DND-41 (cell line): Measurements from ENCODE around the gene UNC79.

ENCODE experiments used
- ATAC-seq: fragments of 200-7000 bp; cut with Tn5 transposase; 3 replicates; pipeline ENCODE4 v1.9.1; 2021; ENCODE audit warnings: low read depth; ENCODE audit not compliant: insufficient read depth
- DNase-seq: peaks from one replicate; pipeline ENCODE4 v3.0.0-alpha.2; 2020
- H2AFZ ChIP-seq: 2 replicates; pipeline ENCODE4 v1.6.0; 2012; ENCODE audit warnings: low read depth, low read length
- H3K27ac ChIP-seq: 2 replicates; pipeline ENCODE4 v1.5.1; 2012; ENCODE audit warnings: low read length, inconsistent platforms
- H3K27me3 ChIP-seq: fragments of 200-600 bp; sonication (generic); 2 replicates; pipeline ENCODE4 v1.6.0; 2012; ENCODE audit warnings: low read length, mild to moderate bottlenecking, inconsistent platforms; ENCODE audit not compliant: insufficient read depth, poor library complexity
- H3K36me3 ChIP-seq: 2 replicates; pipeline ENCODE4 v1.5.1; 2012; ENCODE audit warnings: low read length, inconsistent platforms; ENCODE audit not compliant: insufficient read depth
- H3K4me1 ChIP-seq: 2 replicates; pipeline ENCODE4 v1.5.1; 2012; ENCODE audit warnings: mild to moderate bottlenecking, low read length; ENCODE audit not compliant: insufficient read depth
- H3K4me2 ChIP-seq: 2 replicates; pipeline ENCODE4 v1.6.0; 2012; ENCODE audit warnings: mild to moderate bottlenecking, moderate library complexity, low read length, inconsistent platforms; ENCODE audit not compliant: insufficient read depth
- H3K4me3 ChIP-seq, 2 experiments: fragments of 200-600 bp in 1 of 2; shearing (Covaris generic) in 1 of 2; 2 replicates each; pipeline ENCODE4 v1.5.1; 2012 to 2016; ENCODE audit warnings: inconsistent platforms in 2 of 2, low read length in 2 of 2, mild to moderate bottlenecking in 2 of 2, low read depth in 1 of 2, moderate library complexity in 1 of 2
- H3K79me2 ChIP-seq: 2 replicates; pipeline ENCODE4 v1.6.0; 2012; ENCODE audit warnings: low read length, inconsistent platforms; ENCODE audit not compliant: insufficient read depth
- H3K9ac ChIP-seq: 2 replicates; pipeline ENCODE4 v1.6.0; 2012; ENCODE audit warnings: low read depth, mild to moderate bottlenecking, inconsistent platforms, low read length, moderate library complexity
- H3K9me3 ChIP-seq: 2 replicates; pipeline ENCODE4 v1.5.1; 2012; ENCODE audit warnings: low read length, moderate library complexity, mild to moderate bottlenecking, inconsistent platforms; ENCODE audit not compliant: insufficient read depth, severe bottlenecking
- H4K20me1 ChIP-seq: 2 replicates; pipeline ENCODE4 v1.6.0; 2012; ENCODE audit warnings: low read length; ENCODE audit not compliant: insufficient read depth
- EZH2 ChIP-seq: IDR thresholded peaks from 3 replicates; pipeline ENCODE4 v1.6.1; 2012; ENCODE audit warnings: borderline replicate concordance, low read depth, mild to moderate bottlenecking, moderate library complexity, low read length, inconsistent platforms; ENCODE audit not compliant: severe bottlenecking
- TF ChIP-seq, protein P1 (sequence below): IDR thresholded peaks from 2 replicates; pipeline ENCODE4 v1.5.1; 2012; ENCODE audit warnings: borderline replicate concordance, low read length, moderate library complexity, mild to moderate bottlenecking; ENCODE audit not compliant: poor library complexity, severe bottlenecking; ENCODE audit errors: extremely low read depth

The UNC79 gene

DNA sequence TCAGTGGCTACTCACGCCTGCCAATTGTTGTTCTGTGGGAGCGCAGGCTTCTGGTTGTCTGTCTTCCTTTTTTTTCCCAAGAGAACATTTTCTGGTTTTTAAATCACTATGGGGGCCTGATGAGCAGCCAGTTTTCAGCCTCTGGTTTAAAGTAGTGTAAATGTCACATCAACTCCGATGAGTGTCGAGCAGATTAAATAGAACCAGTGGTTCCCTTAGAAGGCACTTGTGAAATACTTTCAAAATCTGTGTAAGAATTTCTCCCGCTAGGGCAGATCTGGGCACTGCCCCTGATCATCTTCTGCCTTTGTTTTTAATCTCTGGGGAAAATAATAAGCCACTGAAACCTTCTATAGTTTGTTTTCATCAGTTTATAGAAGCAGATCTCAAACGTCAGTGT lies 227.1 kb downstream of the UNC79 start:
- no peak overlapping the region for H3K4me3 ChIP-seq
- H3K27me3 ChIP-seq = no peaks in the 10 kb centered on the region
- no peak overlapping the region for H3K4me2 ChIP-seq
- no peak overlapping the region for H3K27ac ChIP-seq
- no peak for ATAC-seq
- H4K20me1 ChIP-seq = no peaks in the 10 kb centered on the region
- no peaks in the 10 kb centered on the region for H3K36me3 ChIP-seq
- no peaks in the 10 kb centered on the region for H3K79me2 ChIP-seq
- DNase-seq = no peak
- H3K4me1 ChIP-seq = no peaks in the 10 kb centered on the region
- H3K9me3 ChIP-seq = no peaks in the 10 kb centered on the region
- H2AFZ ChIP-seq = no peak overlapping the region
- no peak overlapping the region for H3K9ac ChIP-seq
- no peak for TF ChIP-seq EZH2
- TF ChIP-seq, protein P1, sequence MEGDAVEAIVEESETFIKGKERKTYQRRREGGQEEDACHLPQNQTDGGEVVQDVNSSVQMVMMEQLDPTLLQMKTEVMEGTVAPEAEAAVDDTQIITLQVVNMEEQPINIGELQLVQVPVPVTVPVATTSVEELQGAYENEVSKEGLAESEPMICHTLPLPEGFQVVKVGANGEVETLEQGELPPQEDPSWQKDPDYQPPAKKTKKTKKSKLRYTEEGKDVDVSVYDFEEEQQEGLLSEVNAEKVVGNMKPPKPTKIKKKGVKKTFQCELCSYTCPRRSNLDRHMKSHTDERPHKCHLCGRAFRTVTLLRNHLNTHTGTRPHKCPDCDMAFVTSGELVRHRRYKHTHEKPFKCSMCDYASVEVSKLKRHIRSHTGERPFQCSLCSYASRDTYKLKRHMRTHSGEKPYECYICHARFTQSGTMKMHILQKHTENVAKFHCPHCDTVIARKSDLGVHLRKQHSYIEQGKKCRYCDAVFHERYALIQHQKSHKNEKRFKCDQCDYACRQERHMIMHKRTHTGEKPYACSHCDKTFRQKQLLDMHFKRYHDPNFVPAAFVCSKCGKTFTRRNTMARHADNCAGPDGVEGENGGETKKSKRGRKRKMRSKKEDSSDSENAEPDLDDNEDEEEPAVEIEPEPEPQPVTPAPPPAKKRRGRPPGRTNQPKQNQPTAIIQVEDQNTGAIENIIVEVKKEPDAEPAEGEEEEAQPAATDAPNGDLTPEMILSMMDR = no peak

DNA sequence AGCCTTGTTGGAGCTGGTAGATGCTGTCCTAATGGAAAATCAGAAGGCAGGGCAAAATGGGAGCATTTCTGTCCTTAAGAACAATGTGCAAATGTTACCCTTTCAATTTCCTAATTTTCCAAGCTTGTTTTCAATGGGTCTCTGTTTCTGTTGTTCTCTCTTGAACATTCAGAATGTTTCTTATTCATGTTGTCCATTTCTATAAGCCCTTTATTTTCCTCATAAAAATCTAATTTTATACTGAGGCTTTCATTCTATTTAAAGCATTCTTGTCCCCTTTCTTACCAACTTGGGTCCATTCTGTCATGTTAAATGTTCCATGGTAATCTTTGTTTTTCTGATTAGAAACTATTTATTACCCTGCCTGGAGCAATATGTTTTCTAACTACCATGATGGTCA lies 232.6 kb downstream of the UNC79 start:
- Histone ChIP-seq H3K36me3 (no peaks in the 10 kb centered on the region), H3K4me2 (no peak overlapping the region), H4K20me1 (no peaks in the 10 kb centered on the region), H3K9me3 (peaks cover 22% of the 10 kb centered on the region), H3K4me1 (no peaks in the 10 kb centered on the region), H2AFZ (no peak overlapping the region), H3K9ac (no peak overlapping the region), H3K27me3 (no peaks in the 10 kb centered on the region), H3K79me2 (no peaks in the 10 kb centered on the region), H3K27ac (no peak overlapping the region), H3K4me3 (no peak overlapping the region)
- no peak for TF ChIP-seq EZH2
- TF ChIP-seq, protein P1 = no peak
- no peak for ATAC-seq
- DNase-seq = no peak

DNA sequence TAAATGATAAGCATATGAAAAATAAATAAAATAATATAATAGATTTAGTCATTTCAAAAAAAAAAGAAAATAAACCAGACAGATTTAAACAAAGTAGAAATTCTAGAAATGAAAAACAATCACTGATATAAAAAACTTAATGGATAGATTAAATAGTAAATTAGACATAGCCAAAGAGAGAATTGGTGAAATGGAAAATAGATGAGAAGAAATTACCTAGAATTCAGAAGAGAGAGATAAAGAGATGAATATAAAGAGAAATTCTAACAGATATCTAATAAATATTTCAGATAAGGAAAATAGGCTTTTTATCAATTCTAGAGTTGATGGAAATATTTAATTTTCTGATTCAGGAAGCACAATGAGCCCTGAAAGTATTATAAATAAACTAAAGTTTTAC lies 234.4 kb downstream of the UNC79 start:
- DNase-seq (no peak), ATAC-seq (no peak)
- Histone ChIP-seq H3K4me2 (no peak overlapping the region), H3K36me3 (no peaks in the 10 kb centered on the region), H3K4me3 (no peak overlapping the region), H3K4me1 (no peaks in the 10 kb centered on the region), H3K27ac (no peak overlapping the region), H2AFZ (no peak overlapping the region), H3K79me2 (no peaks in the 10 kb centered on the region), H4K20me1 (no peaks in the 10 kb centered on the region), H3K9me3 (peaks cover 22% of the 10 kb centered on the region), H3K27me3 (no peaks in the 10 kb centered on the region), H3K9ac (no peak overlapping the region)
- TF ChIP-seq, protein P1 = no peak
- TF ChIP-seq EZH2 = no peak

DNA sequence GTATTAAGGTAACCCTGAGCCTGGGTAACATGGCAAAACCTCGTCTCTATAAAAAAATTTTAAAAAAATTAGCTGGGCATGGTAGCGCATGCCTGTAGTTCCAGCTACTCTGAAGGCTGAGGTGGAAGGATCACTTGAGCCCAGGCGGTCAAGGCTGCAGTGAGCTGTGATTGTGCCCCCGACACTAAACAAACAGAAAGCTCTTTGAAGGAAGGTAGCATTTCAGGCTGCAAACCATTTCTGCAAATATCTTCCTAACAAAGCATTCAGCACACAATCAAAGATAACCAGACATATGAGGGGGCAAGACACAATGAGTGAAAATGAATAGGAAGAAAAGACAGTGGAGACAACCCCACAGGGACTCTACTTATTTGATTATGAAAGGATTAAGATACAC lies 238.9 kb downstream of the UNC79 start:
- ATAC-seq = no peak
- Histone ChIP-seq H3K4me3 (no peak overlapping the region), H3K4me1 (no peaks in the 10 kb centered on the region), H4K20me1 (peaks cover 3% of the 10 kb centered on the region; the same call in 1 of the 2 replicates), H3K79me2 (no peaks in the 10 kb centered on the region), H3K9me3 (peaks cover 15% of the 10 kb centered on the region), H3K27me3 (no peaks in the 10 kb centered on the region), H3K36me3 (no peaks in the 10 kb centered on the region), H3K9ac (no peak overlapping the region), H3K4me2 (no peak overlapping the region), H3K27ac (no peak overlapping the region), H2AFZ (no peak overlapping the region)
- TF ChIP-seq, protein P1 = no peak
- no peak for TF ChIP-seq EZH2
- no peak for DNase-seq
